ENCODE measurements around the gene CAPN5. TPM values are rescaled to one million over a fixed set of nuclear protein-coding genes. Genes with fewer than 3 reads are reported as not detected.

Gene CAPN5
- total RNA-seq, 4 donors from 2014 or later = 15.9 to 24.5 (median 19.8) TPM

- peaks cover 7 to 75% (median 29%) of the 10 kb centered on the region in 4 donors for H3K4me1 ChIP-seq
- 62 to 82% methylated on average over 7 of the region's 7 CpGs for WGBS, 2 donors
- H3K9me3 ChIP-seq = no peaks in the 10 kb centered on the region
- no peak for DNase-seq (ENCODE audit: low spot score in 2 of 2)
- H3K4me3 ChIP-seq = peak overlapping the region in 2 of 4 donors; percentile 73 to 94
- H3K27ac ChIP-seq = peak overlapping the region in 3 of 4 donors; percentile 86 to 98 (median 97)
- H3K36me3 ChIP-seq = no peaks in the 10 kb centered on the region
- H3K27me3 ChIP-seq = no peaks in the 10 kb centered on the region
- no peak for TF ChIP-seq POLR2A (IDR thresholded peaks at IDR 0.05)
Observed at GRCh38 chr11:77068457-77069335, 1.9 kb downstream of the CAPN5 start.

GRCh38 chr11:77069336-77069968 lies 2.7 kb downstream of the CAPN5 start:
- peak overlapping the region in 3 of 4 donors; percentile 3 to 97 (median 86) for H3K27ac ChIP-seq
- no peaks in the 10 kb centered on the region for H3K9me3 ChIP-seq
- TF ChIP-seq EP300 (IDR thresholded peaks at IDR 0.05) (no peak), CTCF (IDR thresholded peaks at IDR 0.05) (no peak)
- no peaks in the 10 kb centered on the region for H3K36me3 ChIP-seq
- 49 to 58% methylated on average over 6 of the region's 6 CpGs for WGBS, 2 donors
- H3K27me3 ChIP-seq = no peaks in the 10 kb centered on the region
- H3K4me3 ChIP-seq = no peak overlapping the region
- DNase-seq (ENCODE audit: low spot score in 2 of 2) = no peak
- H3K4me1 ChIP-seq = peaks cover 7 to 83% (median 37%) of the 10 kb centered on the region in 4 donors

- no peaks in the 10 kb centered on the region for H3K27me3 ChIP-seq
- H3K27ac ChIP-seq = peak overlapping the region in 3 of 4 donors; percentile 3 to 97 (median 86)
- no peaks in the 10 kb centered on the region for H3K36me3 ChIP-seq
- H3K9me3 ChIP-seq = no peaks in the 10 kb centered on the region
- no peak overlapping the region for H3K4me3 ChIP-seq
- 79 to 88% methylated on average over 4 to 7 of the region's 8 CpGs for WGBS, 2 donors
- H3K4me1 ChIP-seq = peaks cover 7 to 89% (median 42%) of the 10 kb centered on the region in 4 donors
- no peak for TF ChIP-seq CTCF (IDR thresholded peaks at IDR 0.05)
- no peak for TF ChIP-seq EP300 (IDR thresholded peaks at IDR 0.05)
- TF ChIP-seq POLR2A (IDR thresholded peaks at IDR 0.05) = no peak
- DNase-seq (ENCODE audit: low spot score in 2 of 2) = no peak
Observed at GRCh38 chr11:77069969-77070582, 3.3 kb downstream of the CAPN5 start.

- DNase-seq (ENCODE audit: low spot score in 2 of 2) = no peak
- Histone ChIP-seq H3K4me1 (peaks cover 7 to 90% (median 47%) of the 10 kb centered on the region in 4 donors), H3K36me3 (no peaks in the 10 kb centered on the region), H3K9me3 (no peaks in the 10 kb centered on the region), H3K27ac (peak overlapping the region; percentile 23 to 97 (median 86)), H3K4me3 (no peak overlapping the region), H3K27me3 (no peaks in the 10 kb centered on the region)
- 66 to 72% methylated on average over 7 of the region's 7 CpGs for WGBS, 2 donors
- TF ChIP-seq POLR2A (IDR thresholded peaks at IDR 0.05) = no peak
- TF ChIP-seq CTCF (IDR thresholded peaks at IDR 0.05) = no peak
- no peak for TF ChIP-seq EP300 (IDR thresholded peaks at IDR 0.05)
Observed at GRCh38 chr11:77071077-77071476, 4.3 kb downstream of the CAPN5 start.

GRCh38 chr11:77071671-77072605 lies 5.2 kb downstream of the CAPN5 start:
- Histone ChIP-seq H3K4me1 (peaks cover 7 to 88% (median 49%) of the 10 kb centered on the region in 4 donors), H3K4me3 (no peak overlapping the region), H3K27ac (peak overlapping the region; percentile 79 to 97 (median 86)), H3K27me3 (no peaks in the 10 kb centered on the region), H3K36me3 (no peaks in the 10 kb centered on the region), H3K9me3 (no peaks in the 10 kb centered on the region)
- WGBS, 2 donors = 65 to 69% methylated on average over 15 of the region's 15 CpGs
- no peak for TF ChIP-seq POLR2A (IDR thresholded peaks at IDR 0.05)
- no peak for TF ChIP-seq CTCF (IDR thresholded peaks at IDR 0.05)
- TF ChIP-seq EP300 (IDR thresholded peaks at IDR 0.05) = no peak
- DNase-seq (ENCODE audit: low spot score in 2 of 2) = no peak

All from tibial nerve (tissue), 4 donors.